OCI-LY3 (cell line): ENCODE measurements around the gene KCNMB1.

Source experiments
- CTCF ChIP-seq: fragments of 200-600, 300-600 bp; sonication (generic); IDR thresholded peaks from 2 replicates; pipeline ENCODE4 v1.5.1; 2014; ENCODE audit warnings: antibody characterized with exemption, low read length, low read depth
- EZH2phosphoT487 ChIP-seq: fragments of 200-600 bp; shearing (Covaris generic); IDR thresholded peaks from 2 replicates; pipeline ENCODE4 v1.6.1; 2018; ENCODE audit warnings: antibody characterized with exemption, mixed run types, low read depth

GRCh38 chr5:170424629-170425028 is 35.5 kb upstream of the KCNMB1 start:
- TF ChIP-seq EZH2phosphoT487 (no peak), CTCF (no peak)
